AG08396 (cell line): ENCODE data around the gene TTLL5.
A peak's percentile ranks its signal among the peaks of the same experiment; 100 is the strongest.

Source experiments
- DNase-seq: peaks from one replicate; pipeline ENCODE4 v3.0.0; 2012; ENCODE audit warnings: low spot score, mixed read lengths

Gene TTLL5

DNA sequence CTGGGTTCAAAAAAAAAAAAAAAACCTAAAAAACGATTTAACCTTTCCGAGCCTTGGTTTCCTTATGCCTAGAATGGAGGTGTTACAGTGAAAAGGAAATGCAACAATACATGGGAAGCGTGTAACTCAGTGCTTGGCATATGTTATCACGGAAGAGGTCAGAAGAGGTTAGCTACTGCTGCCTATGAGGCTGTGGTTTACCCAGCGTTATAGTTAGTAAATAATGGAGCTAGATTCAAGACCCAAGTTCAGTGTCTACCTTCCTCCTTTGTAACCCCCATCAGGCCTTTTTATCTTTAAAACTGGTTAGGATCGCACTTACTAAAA, 325.4 kb downstream of the TTLL5 start:
- DNase-seq = no peak

- DNase-seq = no peak
Measured at GRCh38 chr14:75987201-75987970, 326.3 kb downstream of the TTLL5 start.

GRCh38 chr14:75989134-75989533, 328.1 kb downstream of the TTLL5 start:
- DNase-seq = no peak

GRCh38 chr14:75990297-75990696, 329.3 kb downstream of the TTLL5 start:
- no peak for DNase-seq

DNA sequence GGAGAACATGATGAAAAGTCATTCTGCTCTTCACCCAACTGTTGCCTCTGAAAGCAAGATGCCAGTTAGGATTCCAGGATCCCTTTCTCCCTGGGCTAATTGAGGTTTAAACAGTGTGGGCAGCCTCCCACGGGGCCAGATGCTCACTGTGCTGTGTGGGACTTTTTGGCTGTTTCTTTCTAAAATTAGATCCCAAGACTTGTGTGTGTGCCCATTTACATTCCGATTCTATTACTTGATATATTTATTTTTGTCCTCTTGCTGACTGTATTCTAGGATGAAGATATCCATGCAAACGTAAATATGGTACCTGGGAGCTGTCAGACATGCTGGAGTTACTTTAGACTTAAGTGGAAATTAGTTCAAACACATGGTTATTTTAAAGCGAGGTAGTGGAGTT, 330.7 kb downstream of the TTLL5 start:
- DNase-seq = no peak

DNA sequence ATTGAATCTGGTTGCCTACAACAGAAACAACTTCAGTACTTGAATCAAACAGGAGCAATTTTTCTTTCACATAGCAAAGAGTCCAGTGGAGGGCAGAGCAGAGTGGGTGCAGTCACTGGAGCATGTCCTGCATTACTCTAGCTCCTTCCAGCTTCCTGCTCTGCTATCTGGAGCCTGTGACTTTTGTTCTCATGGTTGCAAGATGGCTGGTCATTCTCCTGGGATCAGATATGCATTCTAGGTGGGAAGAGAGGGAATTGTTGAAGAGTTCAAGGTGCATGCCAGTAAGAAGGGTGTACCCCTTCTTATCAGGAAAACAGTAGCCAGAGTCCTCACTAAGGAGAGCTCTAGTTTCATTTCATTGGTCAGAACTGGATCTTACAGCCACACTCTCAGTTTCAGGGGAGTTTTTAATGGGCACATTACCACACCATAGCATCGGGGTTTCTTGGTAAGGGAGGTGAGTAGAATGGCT, 332.6 kb downstream of the TTLL5 start:
- no peak for DNase-seq

- peak; percentile 82 for DNase-seq
Measured at GRCh38 chr14:75995372-75996041, 334.5 kb downstream of the TTLL5 start.

DNA sequence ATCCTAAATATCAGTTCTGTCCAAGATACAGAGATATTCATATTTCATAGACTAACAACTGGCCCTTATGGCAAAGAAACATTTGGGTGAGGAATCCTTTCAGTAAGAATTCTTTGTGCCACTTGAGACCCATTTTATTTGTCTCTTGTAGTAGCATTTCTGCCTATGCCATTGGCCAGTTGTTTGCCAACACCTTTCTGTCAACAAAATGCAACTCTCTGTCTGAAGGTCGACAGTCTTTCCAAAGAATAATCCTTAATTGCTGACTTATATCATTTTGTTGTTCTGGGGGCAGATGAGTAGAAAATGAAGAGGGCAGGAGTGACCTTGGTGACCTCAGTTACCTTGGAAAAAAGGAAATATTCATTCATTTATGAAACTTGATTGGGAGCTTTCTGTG, 335.4 kb downstream of the TTLL5 start:
- DNase-seq = no peak

- DNase-seq = no peak
Measured at GRCh38 chr14:75999511-76000190, 338.6 kb downstream of the TTLL5 start.

DNA sequence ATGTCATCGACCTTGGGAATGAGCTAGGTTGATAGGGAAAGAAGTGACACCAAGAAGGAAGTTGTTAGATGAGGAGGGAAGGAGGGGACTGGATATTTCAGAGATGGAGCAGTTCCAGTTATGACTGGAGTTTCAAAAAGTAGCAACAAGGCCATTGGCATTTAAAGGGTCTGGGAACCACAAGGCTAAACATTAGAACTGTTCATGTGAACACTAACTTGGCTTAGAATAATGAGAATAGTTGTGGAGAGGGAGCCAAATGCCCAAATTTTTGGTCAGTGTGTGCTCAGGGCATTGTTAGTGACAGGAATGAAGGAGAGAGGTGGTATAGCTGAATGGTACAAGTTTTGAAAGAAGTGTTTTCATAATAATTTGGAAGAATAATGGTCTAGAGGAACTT, 341.3 kb downstream of the TTLL5 start:
- DNase-seq = no peak
